Testis (tissue), 2 donors: ENCODE results near the gene TWIST2.

Experiments
- POLR2A ChIP-seq: fragments of 450-650 bp; IDR thresholded peaks from one replicate; pipeline ENCODE4 v1.6.1; 2017; ENCODE audit warnings: antibody characterized with exemption, mild to moderate bottlenecking, moderate library complexity
- TF ChIP-seq, protein P1 (sequence below), 3 experiments: fragments of 450-650 bp in 2 of 3; fragments of 200-600 bp in 1 of 3; sonication (generic) in 1 of 3; IDR thresholded peaks; one replicate each; pipeline ENCODE4 v1.5.1; 2016 to 2019; ENCODE audit warnings: antibody characterized with exemption in 3 of 3, mild to moderate bottlenecking in 2 of 3, moderate library complexity in 1 of 3

DNA sequence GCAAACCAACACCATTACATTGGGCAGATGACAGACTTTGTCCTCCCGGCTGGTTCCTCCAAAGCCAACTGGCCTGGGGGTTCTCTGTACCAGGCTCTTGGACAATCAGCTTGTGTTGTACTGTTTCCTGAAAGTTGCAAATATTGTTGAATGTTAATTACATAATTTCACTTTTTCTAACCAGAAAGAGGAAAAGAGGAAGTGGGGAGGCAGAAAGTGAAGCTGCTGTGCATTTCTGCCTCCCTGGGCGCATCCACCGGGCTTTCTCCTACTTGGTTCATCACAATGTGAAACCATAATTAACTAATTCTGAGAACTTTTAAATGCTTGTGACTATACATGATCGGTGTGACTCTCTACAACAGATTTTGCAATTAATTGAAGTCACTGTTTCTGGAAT lies 10.1 kb downstream of the TWIST2 start:
- TF ChIP-seq, protein P1, sequence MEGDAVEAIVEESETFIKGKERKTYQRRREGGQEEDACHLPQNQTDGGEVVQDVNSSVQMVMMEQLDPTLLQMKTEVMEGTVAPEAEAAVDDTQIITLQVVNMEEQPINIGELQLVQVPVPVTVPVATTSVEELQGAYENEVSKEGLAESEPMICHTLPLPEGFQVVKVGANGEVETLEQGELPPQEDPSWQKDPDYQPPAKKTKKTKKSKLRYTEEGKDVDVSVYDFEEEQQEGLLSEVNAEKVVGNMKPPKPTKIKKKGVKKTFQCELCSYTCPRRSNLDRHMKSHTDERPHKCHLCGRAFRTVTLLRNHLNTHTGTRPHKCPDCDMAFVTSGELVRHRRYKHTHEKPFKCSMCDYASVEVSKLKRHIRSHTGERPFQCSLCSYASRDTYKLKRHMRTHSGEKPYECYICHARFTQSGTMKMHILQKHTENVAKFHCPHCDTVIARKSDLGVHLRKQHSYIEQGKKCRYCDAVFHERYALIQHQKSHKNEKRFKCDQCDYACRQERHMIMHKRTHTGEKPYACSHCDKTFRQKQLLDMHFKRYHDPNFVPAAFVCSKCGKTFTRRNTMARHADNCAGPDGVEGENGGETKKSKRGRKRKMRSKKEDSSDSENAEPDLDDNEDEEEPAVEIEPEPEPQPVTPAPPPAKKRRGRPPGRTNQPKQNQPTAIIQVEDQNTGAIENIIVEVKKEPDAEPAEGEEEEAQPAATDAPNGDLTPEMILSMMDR (IDR thresholded peaks at IDR 0.05) = no peak
- TF ChIP-seq POLR2A = no peak
